IMR-90 (cell line): ENCODE measurements around the gene PSMC6. TPM values are rescaled to one million over a fixed set of nuclear protein-coding genes. Genes with fewer than 3 reads are reported as not detected.

Experiments used
- ATAC-seq: fragments of 200-7000 bp; cut with Tn5 transposase; 2 replicates; pipeline ENCODE4 v1.9.1; 2020; ENCODE audit warnings: low read depth, mild to moderate bottlenecking, moderate library complexity
- BruUV-seq: library from RNA; stranded (reverse); fragments of 400-500 nt; replicated peaks from 2 replicates; lab custom pipeline; 2021; lab: Mats Ljungman, UMichigan
- CTCF ChIA-PET: fragments of 300-600 bp; formaldehyde crosslinking; extraction: SDS; loops from one replicate; lab custom pipeline; 2021; ENCODE audit warnings: antibody characterized with exemption; lab: Yijun Ruan, JAX
- POLR2A ChIA-PET: fragments of 300-600 bp; sonication (Branson Sonifier 250); formaldehyde crosslinking; loops from one replicate; lab custom pipeline; 2022; ENCODE audit warnings: antibody characterized with exemption; ENCODE audit not compliant: unreplicated experiment; lab: Charles Lee
- DNase-seq: peaks from one replicate; pipeline ENCODE4 v3.0.0; 2013
- H2AFZ ChIP-seq: replicated peaks from 2 replicates; pipeline ENCODE3; 2013; ENCODE audit warnings: low read length, mild to moderate bottlenecking; ENCODE audit not compliant: poor library complexity
- H2AK5ac ChIP-seq: 2 replicates; pipeline ENCODE4 v1.6.1; 2013; ENCODE audit warnings: low read depth, low read length, inconsistent platforms
- H2AK9ac ChIP-seq: replicated peaks from 2 replicates; pipeline ENCODE3; 2013; ENCODE audit warnings: mild to moderate bottlenecking, low read depth, low read length, moderate library complexity; ENCODE audit not compliant: poor library complexity
- H2BK120ac ChIP-seq: 2 replicates; pipeline ENCODE4 v1.6.1; 2013; ENCODE audit warnings: low read depth, low read length, inconsistent platforms
- H2BK15ac ChIP-seq: 3 replicates; pipeline ENCODE4 v1.6.1; 2013; ENCODE audit warnings: low read depth, low read length, inconsistent platforms
- H2BK20ac ChIP-seq: 2 replicates; pipeline ENCODE4 v1.6.1; 2013; ENCODE audit warnings: low read depth, mild to moderate bottlenecking, inconsistent platforms, low read length, moderate library complexity
- H2BK5ac ChIP-seq: 2 replicates; pipeline ENCODE4 v1.6.1; 2013; ENCODE audit warnings: mild to moderate bottlenecking, low read depth, low read length, inconsistent platforms; ENCODE audit not compliant: poor library complexity, severe bottlenecking
- H3K14ac ChIP-seq: replicated peaks from 2 replicates; pipeline ENCODE4 v1.6.1; 2013; ENCODE audit warnings: low read depth, low read length, inconsistent platforms
- H3K18ac ChIP-seq: 2 replicates; pipeline ENCODE4 v1.6.1; 2013; ENCODE audit warnings: low read depth, low read length, control low read depth
- H3K23ac ChIP-seq: 2 replicates; pipeline ENCODE4 v1.6.1; 2013; ENCODE audit warnings: low read depth, low read length, inconsistent platforms
- H3K27ac ChIP-seq: 2 replicates; pipeline ENCODE4 v1.5.1; 2013; ENCODE audit warnings: mild to moderate bottlenecking, control low read depth, low read length; ENCODE audit not compliant: insufficient read depth
- H3K27me3 ChIP-seq: 2 replicates; pipeline ENCODE4 v1.6.1; 2013; ENCODE audit warnings: low read length; ENCODE audit not compliant: control insufficient read depth, insufficient read depth
- H3K36me3 ChIP-seq: 2 replicates; pipeline ENCODE4 v1.6.1; 2013; ENCODE audit warnings: low read length, mixed read lengths; ENCODE audit not compliant: control insufficient read depth, insufficient read depth
- H3K4ac ChIP-seq: 2 replicates; pipeline ENCODE4 v1.6.1; 2013; ENCODE audit warnings: low read depth, low read length, inconsistent platforms
- H3K4me1 ChIP-seq: 2 replicates; pipeline ENCODE4 v1.6.1; 2013; ENCODE audit warnings: low read length, mixed read lengths; ENCODE audit not compliant: control insufficient read depth, insufficient read depth
- H3K4me2 ChIP-seq: 2 replicates; pipeline ENCODE4 v1.6.1; 2013; ENCODE audit warnings: low read depth, mild to moderate bottlenecking, control low read depth, low read length, moderate library complexity
- H3K4me3 ChIP-seq: 2 replicates; pipeline ENCODE4 v1.5.1; 2013; ENCODE audit warnings: low read depth, mild to moderate bottlenecking, control low read depth, low read length, moderate library complexity; ENCODE audit not compliant: insufficient read depth
- H3K56ac ChIP-seq: 2 replicates; pipeline ENCODE4 v1.6.1; 2013; ENCODE audit warnings: low read length, inconsistent platforms; ENCODE audit not compliant: insufficient read depth; ENCODE audit errors: extremely low read depth
- H3K79me1 ChIP-seq, 2 experiments: 2 replicates each; pipeline ENCODE4 v1.6.1; 2013; ENCODE audit warnings: low read length in 2 of 2, inconsistent platforms in 1 of 2, low read depth in 1 of 2
- H3K9ac ChIP-seq: 2 replicates; pipeline ENCODE4 v1.6.1; 2013; ENCODE audit warnings: low read depth, low read length, control low read depth
- H3K9me1 ChIP-seq: 2 replicates; pipeline ENCODE4 v1.6.1; 2013; ENCODE audit warnings: low read length, inconsistent platforms; ENCODE audit not compliant: insufficient read depth
- H3K9me3 ChIP-seq: 2 replicates; pipeline ENCODE4 v1.6.1; 2013; ENCODE audit warnings: low read length; ENCODE audit not compliant: control insufficient read depth, insufficient read depth
- H4K20me1 ChIP-seq: 2 replicates; pipeline ENCODE4 v1.6.1; 2013; ENCODE audit warnings: low read length, inconsistent platforms; ENCODE audit not compliant: insufficient read depth
- H4K5ac ChIP-seq: 2 replicates; pipeline ENCODE4 v1.6.1; 2013; ENCODE audit warnings: mild to moderate bottlenecking, low read depth, low read length, control low read depth
- H4K8ac ChIP-seq, 2 experiments: 2 replicates each; pipeline ENCODE4 v1.6.1; 2013; ENCODE audit warnings: low read depth in 2 of 2, low read length in 2 of 2, control low read depth in 1 of 2, inconsistent platforms in 1 of 2
- H4K91ac ChIP-seq: 2 replicates; pipeline ENCODE4 v1.6.1; 2013; ENCODE audit warnings: low read depth, low read length, inconsistent platforms; ENCODE audit not compliant: insufficient read depth
- BHLHE40 ChIP-seq: fragments of 150-350 bp; IDR thresholded peaks from 2 replicates; pipeline ENCODE4 v1.6.1; 2016; ENCODE audit warnings: mild to moderate bottlenecking, low read depth, low read length
- CEBPB ChIP-seq: IDR thresholded peaks from 2 replicates; pipeline ENCODE4 v1.6.1; 2012; ENCODE audit warnings: low read depth, low read length, improper control_type of control experiment
- CHD1 ChIP-seq: IDR thresholded peaks from 2 replicates; pipeline ENCODE4 v1.6.1; 2012; ENCODE audit warnings: low read depth, low read length, improper control_type of control experiment
- CTCF ChIP-seq: conservative IDR thresholded peaks from 2 replicates; pipeline ENCODE4 v1.5.1; 2012; ENCODE audit warnings: mild to moderate bottlenecking, low read depth, low read length, improper control_type of control experiment
- ELK1 ChIP-seq: fragments of 150-350 bp; IDR thresholded peaks from 2 replicates; pipeline ENCODE4 v1.6.1; 2016; ENCODE audit warnings: low read depth, mild to moderate bottlenecking, low read length, moderate library complexity, borderline replicate concordance
- FOS ChIP-seq: fragments of 150-350 bp; IDR thresholded peaks from 2 replicates; pipeline ENCODE4 v1.6.1; 2016; ENCODE audit warnings: low read depth, low read length
- MAFK ChIP-seq: IDR thresholded peaks from 2 replicates; pipeline ENCODE4 v1.6.1; 2012; ENCODE audit warnings: low read depth, low read length, improper control_type of control experiment
- MAZ ChIP-seq: IDR thresholded peaks from 2 replicates; pipeline ENCODE4 v1.6.1; 2012; ENCODE audit warnings: low read depth, mild to moderate bottlenecking, low read length, improper control_type of control experiment, moderate library complexity, borderline replicate concordance
- MXI1 ChIP-seq: IDR thresholded peaks from 2 replicates; pipeline ENCODE4 v1.6.1; 2012; ENCODE audit warnings: low read depth, mild to moderate bottlenecking, low read length, moderate library complexity, borderline replicate concordance
- NFE2L2 ChIP-seq: fragments of 150-350 bp; IDR thresholded peaks from 2 replicates; pipeline ENCODE4 v1.6.1; 2016; ENCODE audit warnings: low read depth, mild to moderate bottlenecking, low read length
- POLR2A ChIP-seq: IDR thresholded peaks from 2 replicates; pipeline ENCODE4 v1.6.1; 2012; ENCODE audit warnings: mild to moderate bottlenecking, low read depth, low read length
- RAD21 ChIP-seq: IDR thresholded peaks from 2 replicates; pipeline ENCODE4 v1.6.1; 2012; ENCODE audit warnings: low read length, improper control_type of control experiment
- RCOR1 ChIP-seq: IDR thresholded peaks from 2 replicates; pipeline ENCODE4 v1.6.1; 2012; ENCODE audit warnings: mild to moderate bottlenecking, low read length, improper control_type of control experiment; ENCODE audit not compliant: insufficient replicate concordance
- RFX5 ChIP-seq: IDR thresholded peaks from 2 replicates; pipeline ENCODE4 v1.8.0; 2012; ENCODE audit warnings: low read depth, mild to moderate bottlenecking, low read length, moderate library complexity
- SMC3 ChIP-seq: fragments of 150-350 bp; IDR thresholded peaks from 2 replicates; pipeline ENCODE4 v1.6.1; 2016; ENCODE audit warnings: low read depth, mild to moderate bottlenecking, antibody characterized with exemption, low read length, moderate library complexity
- USF2 ChIP-seq: fragments of 150-350 bp; IDR thresholded peaks from 2 replicates; pipeline ENCODE4 v1.6.1; 2017; ENCODE audit warnings: mild to moderate bottlenecking, antibody characterized with exemption, low read length, low read depth
- dilution Hi-C: fragments of 300-500 bp; cut with HindIII; formaldehyde crosslinking; loops from one replicate; pipeline ENCODE4 v1.14.3; 2018; ENCODE audit warnings: low sequenced_read_pairs; ENCODE audit not compliant: unreplicated experiment
- in situ Hi-C: fragments of 300-500 bp; cut with MboI; formaldehyde crosslinking; loops from 3 replicates; pipeline ENCODE4 v1.14.3; 2019; ENCODE audit warnings: low sequenced_read_pairs, inconsistent platforms, mixed read lengths
- intact Hi-C: fragments of 100-400 bp; cut with micrococcal nuclease; formaldehyde crosslinking; loops from 2 replicates; pipeline ENCODE4 v1.10.0; 2022
- polyA plus RNA-seq, 3 experiments: library from polyadenylated mRNA; depleted of rRNA; stranded (reverse); fragments of >200 nt; gene quantifications; 2 replicates each; pipeline ENCODE4 v1.2.3, GENCODE V29; 2012; ENCODE audit warnings: low replicate concordance in 1 of 3
- total RNA-seq: library from RNA; depleted of rRNA; stranded (reverse); fragments of >200 nt; gene quantifications from 2 replicates; pipeline ENCODE4 v1.2.3, GENCODE V29; 2012

The PSMC6 gene
- total and polyA plus RNA-seq, 2 of the 4 experiments (the other 2 are of a cell fraction): 62.9 to 85.4 TPM

- Histone ChIP-seq H4K8ac (peak overlapping the region in 1 of 2 experiments; percentile 44; a peak in 2 of 4 replicates), H3K56ac (no peak overlapping the region), H3K27me3 (no peaks in the 10 kb centered on the region), H2AFZ (no peak overlapping the region), H2BK120ac (no peak overlapping the region), H2BK5ac (peak overlapping the region; percentile 79), H2BK20ac (0 out of 2 replicates have a peak overlapping the region, but pooled peaks have one; percentile 12), H3K14ac (peak overlapping the region; percentile 68; the same call in 1 of the 2 replicates), H3K9me3 (no peaks in the 10 kb centered on the region), H3K36me3 (peaks cover 4% of the 10 kb centered on the region; the same call in 1 of the 2 replicates), H3K4me1 (peaks cover 5% of the 10 kb centered on the region), H4K91ac (0 out of 2 replicates have a peak overlapping the region, but pooled peaks have one; percentile 40), H3K18ac (peak overlapping the region; percentile 86; the same call in 1 of the 2 replicates), H4K20me1 (no peaks in the 10 kb centered on the region), H2BK15ac (peak overlapping the region; percentile 18; the same call in 1 of the 3 replicates), H3K79me1 (peaks cover 11 to 37% of the 10 kb centered on the region in 2 experiments; a peak in 3 of 4 replicates), H3K9ac (no peak overlapping the region), H2AK9ac (no peak overlapping the region), H3K23ac (peak overlapping the region; percentile 21; the same call in 1 of the 2 replicates), H2AK5ac (no peak overlapping the region), H3K27ac (no peak overlapping the region), H3K4me2 (peak overlapping the region; percentile 52; the same call in 1 of the 2 replicates), H3K4me3 (no peak overlapping the region), H3K9me1 (no peaks in the 10 kb centered on the region), H3K4ac (peak overlapping the region; percentile 40), H4K5ac (no peak overlapping the region)
- dilution Hi-C loops: no loop called here
- ChIA-PET CTCF (no interaction called here), POLR2A (interaction anchor here (0.6 kb wide), 1 partner anchor 201 kb away, joined by 3 read pairs; no protein-coding TSS in a partner anchor)
- ATAC-seq: no peak; the same call in 1 of the 2 replicates
- intact Hi-C loops: loop anchor here (10.0 kb wide), 1 partner anchor 413 kb away; the partner anchor contains the start of gene DDHD1
- TF ChIP-seq USF2: no peak
- TF ChIP-seq MAZ: no peak
- no peak for TF ChIP-seq ELK1
- no peak for TF ChIP-seq RAD21
- TF ChIP-seq SMC3: no peak
- no peak for TF ChIP-seq CHD1
- TF ChIP-seq NFE2L2: no peak
- TF ChIP-seq RCOR1: no peak
- TF ChIP-seq BHLHE40: no peak
- no peak for TF ChIP-seq POLR2A
- no peak for TF ChIP-seq CEBPB
- TF ChIP-seq RFX5: no peak
- no peak for TF ChIP-seq MXI1
- TF ChIP-seq CTCF: no peak
- no peak for TF ChIP-seq MAFK
- no peak for TF ChIP-seq FOS
- DNase-seq: peak; percentile 0
- BruUV-seq: no TSS peak
- in situ Hi-C loops: no loop called here
These were observed 34.9 kb downstream of the PSMC6 start for GRCh38 chr14:52741865-52742264.
